Endothelial cell (in vitro differentiated cells): ENCODE results near the gene WDR81. TPM values are rescaled to one million over a fixed set of nuclear protein-coding genes. Genes with fewer than 3 reads are reported as not detected.

Source experiments
- DNase-seq: peaks from one replicate; pipeline ENCODE4 v3.0.0; 2021; ENCODE audit warnings: low spot score
- H3K27ac Mint-ChIP-seq: one replicate; pipeline ENCODE4 v1.8.0; 2021; ENCODE audit warnings: mixed read lengths, inconsistent platforms; ENCODE audit not compliant: unreplicated experiment
- H3K27me3 Mint-ChIP-seq: one replicate; pipeline ENCODE4 v1.8.0; 2021; ENCODE audit warnings: mild to moderate bottlenecking, moderate library complexity, mixed read lengths, inconsistent platforms; ENCODE audit not compliant: unreplicated experiment
- H3K36me3 Mint-ChIP-seq: one replicate; pipeline ENCODE4 v1.8.0; 2021; ENCODE audit warnings: mild to moderate bottlenecking, low read depth, mixed read lengths, inconsistent platforms; ENCODE audit not compliant: unreplicated experiment
- H3K4me1 Mint-ChIP-seq: one replicate; pipeline ENCODE4 v1.8.0; 2021; ENCODE audit warnings: mild to moderate bottlenecking, mixed read lengths, inconsistent platforms; ENCODE audit not compliant: unreplicated experiment
- H3K4me3 Mint-ChIP-seq: one replicate; pipeline ENCODE4 v1.8.0; 2021; ENCODE audit warnings: mild to moderate bottlenecking, mixed read lengths, inconsistent platforms; ENCODE audit not compliant: unreplicated experiment
- H3K9me3 Mint-ChIP-seq: one replicate; pipeline ENCODE4 v1.8.0; 2021; ENCODE audit warnings: mixed read lengths, inconsistent platforms; ENCODE audit not compliant: unreplicated experiment
- CTCF ChIP-seq: fragments of 200-600 bp; sonication (generic); IDR thresholded peaks from one replicate; pipeline ENCODE4 v1.5.0; 2021; ENCODE audit warnings: antibody characterized with exemption; ENCODE audit not compliant: unreplicated experiment
- total RNA-seq: library from RNA; stranded (reverse); fragmentation: NEBNext Ultra II Directional; extraction: Animal tissue kit (Norgen Biotek cat#: 25700); gene quantifications from one replicate; pipeline ENCODE4 v1.2.1, GENCODE V29; 2021; ENCODE audit not compliant: unreplicated experiment

Gene WDR81
- total RNA-seq, 1 donor from 2014 or later = 20.0 TPM

- Mint-ChIP-seq H3K9me3 (no peaks in the 10 kb centered on the region), H3K36me3 (peaks cover 12% of the 10 kb centered on the region), H3K4me3 (no peak overlapping the region), H3K4me1 (no peaks in the 10 kb centered on the region), H3K27me3 (peaks cover 8% of the 10 kb centered on the region), H3K27ac (no peak overlapping the region)
- no peak for DNase-seq
- TF ChIP-seq CTCF = no peak
These were observed 6.6 kb downstream of the WDR81 start for GRCh38 chr17:1731194-1731506.

- no peak for TF ChIP-seq CTCF
- H3K27ac Mint-ChIP-seq = no peak overlapping the region
- H3K4me3 Mint-ChIP-seq = no peak overlapping the region
These were observed 7.8 kb downstream of the WDR81 start for GRCh38 chr17:1732241-1732832.

GRCh38 chr17:1732833-1733321, 8.4 kb downstream of the WDR81 start:
- TF ChIP-seq CTCF = no peak
- H3K4me3 Mint-ChIP-seq = no peak overlapping the region
- no peak overlapping the region for H3K27ac Mint-ChIP-seq

More at GRCh38 chr17:1732241-1732832, 7.8 kb downstream of the WDR81 start:
- Mint-ChIP-seq H3K9me3 (no peaks in the 10 kb centered on the region), H3K36me3 (peaks cover 16% of the 10 kb centered on the region), H3K27me3 (peaks cover 11% of the 10 kb centered on the region), H3K4me1 (no peaks in the 10 kb centered on the region)
- no peak for DNase-seq

GRCh38 chr17:1733759-1734158, 9.3 kb downstream of the WDR81 start:
- Mint-ChIP-seq H3K9me3 (no peaks in the 10 kb centered on the region), H3K4me3 (no peak overlapping the region), H3K27ac (no peak overlapping the region), H3K4me1 (no peaks in the 10 kb centered on the region), H3K27me3 (peaks cover 14% of the 10 kb centered on the region), H3K36me3 (peaks cover 20% of the 10 kb centered on the region)
- no peak for DNase-seq
- TF ChIP-seq CTCF = no peak

More at GRCh38 chr17:1732833-1733321, 8.4 kb downstream of the WDR81 start:
- Mint-ChIP-seq H3K27me3 (peaks cover 14% of the 10 kb centered on the region), H3K36me3 (peaks cover 16% of the 10 kb centered on the region), H3K9me3 (no peaks in the 10 kb centered on the region), H3K4me1 (no peaks in the 10 kb centered on the region)
- no peak for DNase-seq

- H3K27ac Mint-ChIP-seq = no peak overlapping the region
- DNase-seq = no peak
- H3K36me3 Mint-ChIP-seq = peaks cover 12% of the 10 kb centered on the region
- H3K4me1 Mint-ChIP-seq = no peaks in the 10 kb centered on the region
- H3K4me3 Mint-ChIP-seq = no peak overlapping the region
- no peak for TF ChIP-seq CTCF
- H3K9me3 Mint-ChIP-seq = no peaks in the 10 kb centered on the region
- H3K27me3 Mint-ChIP-seq = peaks cover 11% of the 10 kb centered on the region
These were observed 10.9 kb downstream of the WDR81 start for GRCh38 chr17:1735418-1735817.
